ENCODE data around the gene LRRC70.
A peak's percentile ranks its signal among the peaks of the same experiment; 100 is the strongest.

Gene LRRC70

DNA sequence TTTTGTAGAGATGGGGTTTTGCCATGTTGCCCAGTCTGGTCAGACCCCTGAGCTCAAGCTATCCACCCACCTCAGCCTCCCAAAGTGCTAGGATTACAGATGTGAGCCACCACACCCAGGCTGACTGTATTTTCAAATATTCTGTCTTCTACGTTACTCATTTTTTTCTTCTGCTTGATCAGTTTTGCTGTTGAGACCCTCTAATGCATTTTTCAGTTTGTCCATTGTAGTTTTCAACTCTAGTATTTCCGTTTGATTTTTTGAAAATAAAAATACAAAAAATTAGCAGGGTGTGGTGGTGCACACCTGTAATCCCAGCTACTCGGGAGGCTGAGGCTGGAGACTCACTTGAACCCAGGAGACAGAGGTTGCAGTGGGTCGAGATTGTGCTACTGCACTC lies 10.5 kb upstream of the LRRC70 start:
- no peaks in the 10 kb centered on the region for H3K36me3 ChIP-seq
- no peak for TF ChIP-seq CTCF (IDR thresholded peaks at IDR 0.05)
- no peaks in the 10 kb centered on the region for H3K27me3 ChIP-seq
- no peak overlapping the region for H3K27ac ChIP-seq
- no peak overlapping the region for H3K4me3 ChIP-seq (ENCODE audit: low read depth in 1 of 2, low read length in 1 of 2)
- H3K4me1 ChIP-seq (ENCODE audit: control insufficient read depth in 1 of 2, insufficient read depth in 1 of 2, low read depth in 1 of 2, low read length in 1 of 2) = peaks cover 0 to 6% of the 10 kb centered on the region in 2 experiments
- H3K9me3 ChIP-seq = no peaks in the 10 kb centered on the region

DNA sequence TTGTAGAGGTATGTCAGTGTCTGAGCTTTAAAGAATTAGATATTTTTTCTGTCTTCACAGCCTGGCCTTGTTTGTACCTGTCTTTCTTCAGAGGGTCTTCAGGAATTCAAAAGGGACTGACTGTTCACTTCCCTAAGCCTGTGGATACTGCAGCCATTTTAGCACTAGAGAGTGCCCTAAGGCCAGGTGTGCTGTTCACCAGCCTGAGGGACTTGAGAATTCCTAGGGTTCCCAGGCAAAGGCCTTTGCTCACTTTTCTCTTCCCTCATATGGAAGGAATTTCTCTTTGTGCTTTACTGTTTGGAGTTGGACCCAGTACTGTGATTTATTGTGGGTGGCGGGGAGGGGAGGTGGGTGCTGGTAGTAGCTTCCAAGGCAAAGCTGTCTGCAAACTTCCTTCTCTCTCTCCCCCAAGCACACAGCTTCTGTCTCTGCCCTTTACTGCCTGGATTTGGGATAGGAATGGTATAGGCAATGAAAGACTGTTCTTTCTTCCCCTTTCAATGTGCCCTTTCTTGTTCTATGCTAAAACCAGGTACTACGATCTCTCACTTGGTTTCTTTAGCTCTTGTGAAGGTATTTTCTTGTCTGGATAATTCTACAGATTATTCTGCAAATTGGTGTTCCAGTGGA lies 9.7 kb upstream of the LRRC70 start:
- H3K27me3 ChIP-seq = no peaks in the 10 kb centered on the region
- no peak for TF ChIP-seq CTCF (IDR thresholded peaks at IDR 0.05)
- H3K27ac ChIP-seq = no peak overlapping the region
- no peaks in the 10 kb centered on the region for H3K36me3 ChIP-seq
- peaks cover 0 to 10% of the 10 kb centered on the region in 2 experiments for H3K4me1 ChIP-seq (ENCODE audit: control insufficient read depth in 1 of 2, insufficient read depth in 1 of 2, low read depth in 1 of 2, low read length in 1 of 2)
- no peaks in the 10 kb centered on the region for H3K9me3 ChIP-seq
- H3K4me3 ChIP-seq (ENCODE audit: low read depth in 1 of 2, low read length in 1 of 2) = no peak overlapping the region

DNA sequence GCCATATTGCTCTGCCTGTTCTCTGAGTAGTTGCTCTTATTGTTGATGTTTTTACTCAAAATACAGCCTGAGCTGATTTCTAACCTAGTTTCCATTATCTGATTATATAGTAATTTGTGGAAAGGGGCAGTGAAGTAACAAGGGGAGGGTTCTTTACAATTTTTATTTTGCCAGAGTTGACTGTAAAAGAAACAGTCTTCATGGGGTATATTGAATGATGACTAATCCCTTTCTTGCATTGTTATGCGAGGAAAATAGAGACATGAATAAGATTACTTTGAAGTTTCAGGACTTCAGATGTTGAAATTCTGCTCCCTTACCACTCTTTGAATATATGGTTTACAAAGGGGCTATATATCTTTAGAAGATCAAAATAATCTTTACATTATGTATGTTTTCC lies 9.1 kb upstream of the LRRC70 start:
- H3K9me3 ChIP-seq = no peaks in the 10 kb centered on the region
- H3K27me3 ChIP-seq = no peaks in the 10 kb centered on the region
- no peak for TF ChIP-seq CTCF (IDR thresholded peaks at IDR 0.05)
- H3K36me3 ChIP-seq = no peaks in the 10 kb centered on the region
- H3K27ac ChIP-seq = no peak overlapping the region
- H3K4me3 ChIP-seq (ENCODE audit: low read depth in 1 of 2, low read length in 1 of 2) = no peak overlapping the region
- peaks cover 0 to 10% of the 10 kb centered on the region in 2 experiments for H3K4me1 ChIP-seq (ENCODE audit: control insufficient read depth in 1 of 2, insufficient read depth in 1 of 2, low read depth in 1 of 2, low read length in 1 of 2)

DNA sequence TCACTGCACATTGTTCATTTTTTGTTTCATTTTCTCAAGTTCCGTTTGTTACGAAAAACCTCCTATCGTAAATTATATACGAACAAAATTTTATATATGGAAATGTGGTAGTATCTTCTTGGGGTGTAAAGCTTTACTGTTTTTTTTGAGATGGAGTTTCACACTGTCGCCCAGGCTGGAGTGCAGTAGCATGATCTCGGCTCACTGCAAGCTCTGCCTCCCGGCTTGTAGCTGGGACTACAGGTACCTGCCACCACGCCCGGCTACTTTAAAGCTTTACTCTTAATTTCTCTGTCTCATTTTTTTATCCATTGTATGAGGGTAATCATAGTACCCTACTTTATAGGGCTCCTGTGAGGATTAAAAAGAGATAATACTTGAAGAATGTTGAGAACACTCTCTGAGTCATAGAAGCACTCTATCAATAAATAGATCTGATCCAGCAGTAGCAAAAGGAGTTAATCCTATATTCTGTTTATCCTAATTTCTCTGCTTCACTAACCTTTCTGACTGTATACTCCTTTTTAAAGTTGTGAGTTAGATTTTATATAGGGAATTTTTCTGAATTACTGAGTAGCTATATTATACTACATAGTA lies 5.6 kb upstream of the LRRC70 start:
- Histone ChIP-seq H3K27ac (peak overlapping the region; percentile 4), H3K36me3 (no peaks in the 10 kb centered on the region), H3K27me3 (no peaks in the 10 kb centered on the region), H3K4me1 (ENCODE audit: control insufficient read depth in 1 of 2, insufficient read depth in 1 of 2, low read depth in 1 of 2, low read length in 1 of 2) (peaks cover 1 to 12% of the 10 kb centered on the region in 2 experiments), H3K9me3 (no peaks in the 10 kb centered on the region), H3K4me3 (ENCODE audit: low read depth in 1 of 2, low read length in 1 of 2) (peak overlapping the region; percentile 38 to 44)
- no peak for TF ChIP-seq CTCF (IDR thresholded peaks at IDR 0.05)

DNA sequence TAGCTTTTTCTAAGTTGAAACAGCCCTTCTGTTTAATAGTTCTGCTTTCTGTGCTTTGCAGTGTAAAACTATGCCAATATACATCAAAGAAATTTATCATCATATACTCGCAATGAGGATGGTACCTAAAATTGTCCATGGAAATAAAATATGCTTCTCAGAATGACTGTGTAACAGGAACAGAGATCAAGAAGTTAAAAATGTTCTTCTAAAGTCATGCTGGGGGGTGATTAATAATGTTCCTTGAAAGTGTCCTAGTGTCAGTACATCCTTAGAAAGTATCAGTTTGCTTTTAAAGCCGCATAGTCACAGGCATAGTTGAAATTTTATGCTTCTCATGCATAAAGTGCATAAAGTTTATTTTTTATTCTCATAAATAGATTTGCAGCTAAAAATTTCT lies 4.0 kb upstream of the LRRC70 start:
- no peak for TF ChIP-seq CTCF (IDR thresholded peaks at IDR 0.05)
- no peaks in the 10 kb centered on the region for H3K27me3 ChIP-seq
- H3K4me1 ChIP-seq (ENCODE audit: control insufficient read depth in 1 of 2, insufficient read depth in 1 of 2, low read depth in 1 of 2, low read length in 1 of 2) = peaks cover 16 to 26% of the 10 kb centered on the region in 2 experiments
- no peak overlapping the region for H3K27ac ChIP-seq
- H3K4me3 ChIP-seq (ENCODE audit: low read depth in 1 of 2, low read length in 1 of 2) = no peak overlapping the region
- H3K36me3 ChIP-seq = no peaks in the 10 kb centered on the region
- no peaks in the 10 kb centered on the region for H3K9me3 ChIP-seq

All from neutrophil (primary cell).